HG02970 (cell line): Measurements from ENCODE around the gene ACBD4.

Source experiments
- ATAC-seq: cut with Tn5 transposase; IDR thresholded peaks from one replicate; pipeline ENCODE4 v1.9.1; 2021; ENCODE audit warnings: mild to moderate bottlenecking, moderate library complexity, moderate number of reproducible peaks; ENCODE audit not compliant: unreplicated experiment, low FRiP score

Gene ACBD4

GRCh38 chr17:45132572-45133463 lies 2.7 kb upstream of the ACBD4 start:
- ATAC-seq, result no peak

GRCh38 chr17:45135978-45136791 lies 698 bp downstream of the ACBD4 start:
- ATAC-seq, result no peak

- no peak for ATAC-seq
Measured at GRCh38 chr17:45136846-45137560, 1.5 kb downstream of the ACBD4 start.

- no peak for ATAC-seq
Measured at GRCh38 chr17:45137561-45138305, 2.2 kb downstream of the ACBD4 start.

- no peak for ATAC-seq
Measured at GRCh38 chr17:45138911-45139532, 3.5 kb downstream of the ACBD4 start.

GRCh38 chr17:45139533-45139920 lies 4.0 kb downstream of the ACBD4 start:
- no peak for ATAC-seq

- no peak for ATAC-seq
Measured at GRCh38 chr17:45143094-45143670, 7.7 kb downstream of the ACBD4 start.

- no peak for ATAC-seq
Measured at GRCh38 chr17:45143767-45144198, 8.3 kb downstream of the ACBD4 start.

GRCh38 chr17:45144199-45145034 lies 8.9 kb downstream of the ACBD4 start:
- no peak for ATAC-seq

- no peak for ATAC-seq
Measured at GRCh38 chr17:45145035-45145389, 9.5 kb downstream of the ACBD4 start.

- ATAC-seq, result no peak
Measured at GRCh38 chr17:45146166-45146565, 10.7 kb downstream of the ACBD4 start.

GRCh38 chr17:45146592-45146889 lies 11.1 kb downstream of the ACBD4 start:
- no peak for ATAC-seq

- no peak for ATAC-seq
Measured at GRCh38 chr17:45146890-45147580, 11.5 kb downstream of the ACBD4 start.

- no peak for ATAC-seq
Measured at GRCh38 chr17:45147581-45148182, 12.2 kb downstream of the ACBD4 start.

GRCh38 chr17:45148183-45149036 lies 12.9 kb downstream of the ACBD4 start, which contains the start of gene HEXIM1:
HEXIM1 (plus strand) TSS chr17:45148475; CDS start chr17:45149191, 716 bp downstream.
- peak; percentile 63 for ATAC-seq

GRCh38 chr17:45149037-45149668 lies 13.7 kb downstream of the ACBD4 start:
- ATAC-seq, result peak; percentile 18
